Measurements from ENCODE around the gene HECTD1. TPM values are rescaled to one million over a fixed set of nuclear protein-coding genes. Genes with fewer than 3 reads are reported as not detected.
"Not testable (repeated sequence)": the region's sequence is repeated elsewhere in the genome, so short reads cannot be mapped to it uniquely, and the experiment has no call there.

Gene HECTD1
- total RNA-seq, 1 experiment from 2014 or later, result 88.5 TPM

GRCh38 chr14:31189346-31190218 lies 18.0 kb downstream of the HECTD1 start:
- ChIA-PET POLR2A (no interaction called here), CTCF (no interaction called here)
- no peaks in the 10 kb centered on the region for H3K27me3 Mint-ChIP-seq (ENCODE audit: low read depth)
- TF ChIP-seq ZNF317 (CRISPR knock-in tag; IDR thresholded peaks at IDR 0.05; ENCODE audit: borderline replicate concordance, low read depth), result no peak
- no peak for DNase-seq (ENCODE audit: low spot score)
- 0 out of 2 replicates have a peak overlapping the region, but pooled peaks have one; percentile 29 for H3K27ac Mint-ChIP-seq
- no peaks in the 10 kb centered on the region for H3K9me3 Mint-ChIP-seq
- no peak for ATAC-seq
- no peaks in the 10 kb centered on the region for H3K4me1 Mint-ChIP-seq
- no peak overlapping the region for H3K4me3 Mint-ChIP-seq
- H3K36me3 Mint-ChIP-seq, result peaks cover 24% of the 10 kb centered on the region

GRCh38 chr14:31188744-31189143 lies 18.8 kb downstream of the HECTD1 start:
- TF ChIP-seq ESRRA (CRISPR knock-in tag; IDR thresholded peaks at IDR 0.05; ENCODE audit: borderline replicate concordance), result no peak
- no peak for TF ChIP-seq ZNF263 (CRISPR knock-in tag; IDR thresholded peaks at IDR 0.05; ENCODE audit: low read depth)
- TF ChIP-seq, protein P1, sequence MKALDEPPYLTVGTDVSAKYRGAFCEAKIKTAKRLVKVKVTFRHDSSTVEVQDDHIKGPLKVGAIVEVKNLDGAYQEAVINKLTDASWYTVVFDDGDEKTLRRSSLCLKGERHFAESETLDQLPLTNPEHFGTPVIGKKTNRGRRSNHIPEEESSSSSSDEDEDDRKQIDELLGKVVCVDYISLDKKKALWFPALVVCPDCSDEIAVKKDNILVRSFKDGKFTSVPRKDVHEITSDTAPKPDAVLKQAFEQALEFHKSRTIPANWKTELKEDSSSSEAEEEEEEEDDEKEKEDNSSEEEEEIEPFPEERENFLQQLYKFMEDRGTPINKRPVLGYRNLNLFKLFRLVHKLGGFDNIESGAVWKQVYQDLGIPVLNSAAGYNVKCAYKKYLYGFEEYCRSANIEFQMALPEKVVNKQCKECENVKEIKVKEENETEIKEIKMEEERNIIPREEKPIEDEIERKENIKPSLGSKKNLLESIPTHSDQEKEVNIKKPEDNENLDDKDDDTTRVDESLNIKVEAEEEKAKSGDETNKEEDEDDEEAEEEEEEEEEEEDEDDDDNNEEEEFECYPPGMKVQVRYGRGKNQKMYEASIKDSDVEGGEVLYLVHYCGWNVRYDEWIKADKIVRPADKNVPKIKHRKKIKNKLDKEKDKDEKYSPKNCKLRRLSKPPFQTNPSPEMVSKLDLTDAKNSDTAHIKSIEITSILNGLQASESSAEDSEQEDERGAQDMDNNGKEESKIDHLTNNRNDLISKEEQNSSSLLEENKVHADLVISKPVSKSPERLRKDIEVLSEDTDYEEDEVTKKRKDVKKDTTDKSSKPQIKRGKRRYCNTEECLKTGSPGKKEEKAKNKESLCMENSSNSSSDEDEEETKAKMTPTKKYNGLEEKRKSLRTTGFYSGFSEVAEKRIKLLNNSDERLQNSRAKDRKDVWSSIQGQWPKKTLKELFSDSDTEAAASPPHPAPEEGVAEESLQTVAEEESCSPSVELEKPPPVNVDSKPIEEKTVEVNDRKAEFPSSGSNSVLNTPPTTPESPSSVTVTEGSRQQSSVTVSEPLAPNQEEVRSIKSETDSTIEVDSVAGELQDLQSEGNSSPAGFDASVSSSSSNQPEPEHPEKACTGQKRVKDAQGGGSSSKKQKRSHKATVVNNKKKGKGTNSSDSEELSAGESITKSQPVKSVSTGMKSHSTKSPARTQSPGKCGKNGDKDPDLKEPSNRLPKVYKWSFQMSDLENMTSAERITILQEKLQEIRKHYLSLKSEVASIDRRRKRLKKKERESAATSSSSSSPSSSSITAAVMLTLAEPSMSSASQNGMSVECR (CRISPR knock-in tag; IDR thresholded peaks at IDR 0.05; ENCODE audit: borderline replicate concordance), result no peak
- ChIA-PET CTCF (no interaction called here), POLR2A (no interaction called here)
- H3K36me3 Mint-ChIP-seq, result peaks cover 22% of the 10 kb centered on the region
- H3K27ac Mint-ChIP-seq, result peak overlapping the region; percentile 5; the same call in 1 of the 2 replicates
- H3K27me3 Mint-ChIP-seq (ENCODE audit: low read depth), result no peaks in the 10 kb centered on the region
- DNase-seq (ENCODE audit: low spot score) (no peak), ATAC-seq (no peak)
- H3K4me3 Mint-ChIP-seq, result no peak overlapping the region
- H3K4me1 Mint-ChIP-seq, result no peaks in the 10 kb centered on the region
- H3K9me3 Mint-ChIP-seq, result no peaks in the 10 kb centered on the region

DNA sequence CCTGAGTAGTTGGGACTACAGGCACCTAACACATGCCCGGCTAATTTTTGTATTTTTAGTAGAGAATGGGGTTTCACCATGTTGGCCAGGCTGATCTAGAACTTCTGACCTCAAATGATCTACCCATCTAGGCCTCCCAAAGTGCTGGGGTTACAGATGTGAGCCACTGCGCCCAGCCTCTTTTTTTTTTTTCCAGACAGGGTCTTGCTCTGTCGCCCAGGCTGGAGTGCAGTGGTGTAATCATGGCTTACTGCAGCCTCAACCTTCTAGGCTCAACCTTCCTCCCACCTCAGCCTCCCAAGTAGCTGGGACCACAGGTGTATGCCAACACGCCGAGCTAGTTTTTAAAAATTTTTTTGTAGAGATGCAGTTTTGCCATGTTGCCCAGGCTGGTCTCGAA lies 25.6 kb downstream of the HECTD1 start:
- not testable (repeated sequence) for H3K27ac Mint-ChIP-seq; H3K4me3 Mint-ChIP-seq; H3K27me3 Mint-ChIP-seq (ENCODE audit: low read depth); H3K4me1 Mint-ChIP-seq; H3K9me3 Mint-ChIP-seq; ATAC-seq; DNase-seq (ENCODE audit: low spot score)
- H3K36me3 Mint-ChIP-seq, result peaks cover 19% of the 10 kb centered on the region
- TF ChIP-seq ZNF121 (CRISPR knock-in tag; IDR thresholded peaks at IDR 0.05), result 0 out of 2 replicates have a peak, but pooled peaks have one; percentile 18
- ChIA-PET CTCF (interaction anchor here (0.7 kb wide), 1 partner anchor 20 kb away, joined by 3 read pairs; no protein-coding TSS in a partner anchor), POLR2A (interaction anchor here (0.7 kb wide), 1 partner anchor 388 kb away, joined by 4 read pairs; no protein-coding TSS in a partner anchor)

- no peak overlapping the region for H3K4me3 Mint-ChIP-seq
- POLR2A ChIA-PET, result no interaction called here
- CTCF ChIA-PET, result no interaction called here
- DNase-seq (ENCODE audit: low spot score), result no peak
- H3K4me1 Mint-ChIP-seq, result no peaks in the 10 kb centered on the region
- H3K27ac Mint-ChIP-seq, result no peak overlapping the region
- no peaks in the 10 kb centered on the region for H3K27me3 Mint-ChIP-seq (ENCODE audit: low read depth)
- H3K9me3 Mint-ChIP-seq, result no peaks in the 10 kb centered on the region
- H3K36me3 Mint-ChIP-seq, result peaks cover 21% of the 10 kb centered on the region
- no peak for ATAC-seq
- no peak for TF ChIP-seq HMGA2 (CRISPR knock-in tag; IDR thresholded peaks at IDR 0.05)
- no peak for TF ChIP-seq ESRRA (CRISPR knock-in tag; IDR thresholded peaks at IDR 0.05; ENCODE audit: borderline replicate concordance)
- no peak for TF ChIP-seq SMAD4 (CRISPR knock-in tag; IDR thresholded peaks at IDR 0.05)
- TF ChIP-seq PRDM15 (CRISPR knock-in tag; IDR thresholded peaks at IDR 0.05), result no peak
- no peak for TF ChIP-seq FOXJ3 (CRISPR knock-in tag; IDR thresholded peaks at IDR 0.05; ENCODE audit: borderline replicate concordance)
- no peak for TF ChIP-seq USF2 (CRISPR knock-in tag; IDR thresholded peaks at IDR 0.05)
- no peak for TF ChIP-seq ZNF416 (CRISPR knock-in tag; IDR thresholded peaks at IDR 0.05)
- TF ChIP-seq, protein P2, sequence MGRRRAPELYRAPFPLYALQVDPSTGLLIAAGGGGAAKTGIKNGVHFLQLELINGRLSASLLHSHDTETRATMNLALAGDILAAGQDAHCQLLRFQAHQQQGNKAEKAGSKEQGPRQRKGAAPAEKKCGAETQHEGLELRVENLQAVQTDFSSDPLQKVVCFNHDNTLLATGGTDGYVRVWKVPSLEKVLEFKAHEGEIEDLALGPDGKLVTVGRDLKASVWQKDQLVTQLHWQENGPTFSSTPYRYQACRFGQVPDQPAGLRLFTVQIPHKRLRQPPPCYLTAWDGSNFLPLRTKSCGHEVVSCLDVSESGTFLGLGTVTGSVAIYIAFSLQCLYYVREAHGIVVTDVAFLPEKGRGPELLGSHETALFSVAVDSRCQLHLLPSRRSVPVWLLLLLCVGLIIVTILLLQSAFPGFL (CRISPR knock-in tag; IDR thresholded peaks at IDR 0.05; ENCODE audit: borderline replicate concordance), result no peak
- TF ChIP-seq KAT7 (CRISPR knock-in tag; IDR thresholded peaks at IDR 0.05; ENCODE audit: borderline replicate concordance), result no peak
- no peak for TF ChIP-seq NFYB (CRISPR knock-in tag; conservative IDR thresholded peaks at IDR 0.05; ENCODE audit: low read depth)
- TF ChIP-seq GTF2I (CRISPR knock-in tag; conservative IDR thresholded peaks at IDR 0.05), result no peak
- TF ChIP-seq JUN (CRISPR knock-in tag; IDR thresholded peaks at IDR 0.05), result no peak
- TF ChIP-seq IRF2 (CRISPR knock-in tag; IDR thresholded peaks at IDR 0.05; ENCODE audit: borderline replicate concordance, low read depth), result no peak
These were observed 26.3 kb downstream of the HECTD1 start for GRCh38 chr14:31181271-31181670.

Data from WTC11 (cell line).